Metanephros (tissue), 1 donor: ENCODE measurements around the gene ENC1. TPM values are rescaled to one million over a fixed set of nuclear protein-coding genes. Genes with fewer than 3 reads are reported as not detected.

Experiments
- total RNA-seq: library from RNA; depleted of rRNA; stranded (reverse); fragments of >200 nt; gene quantifications from one replicate; pipeline ENCODE4 v1.2.3, GENCODE V29; 2014

The ENC1 gene
- 180 TPM for total RNA-seq

DNA sequence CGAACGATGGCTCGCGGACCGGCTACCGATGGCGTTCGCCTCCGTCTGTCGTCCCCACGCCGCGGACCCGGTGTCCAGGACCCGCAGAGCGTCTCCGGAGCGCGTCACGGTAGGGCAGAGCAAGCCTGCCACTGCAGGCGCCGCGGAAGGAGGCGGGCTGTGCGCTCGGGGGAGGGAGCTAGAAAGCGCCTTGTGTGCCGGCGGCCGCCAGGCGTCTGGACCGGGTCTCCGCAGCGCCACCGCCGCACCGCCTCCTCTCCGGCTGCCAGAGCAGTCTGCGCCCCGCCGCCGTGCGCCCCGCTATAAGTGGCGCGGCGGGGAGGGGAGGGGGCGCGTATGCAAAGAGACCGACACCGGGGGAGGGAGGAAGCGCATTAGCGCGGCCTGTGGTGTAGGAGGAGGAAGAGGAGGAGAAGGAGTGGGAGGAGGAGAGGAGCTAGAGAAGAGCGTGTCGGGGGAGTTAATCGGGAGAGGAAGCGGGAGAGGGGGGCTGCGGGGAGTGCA lies at the start of gene ENC1:
Gene ENC1 (minus strand): TSS at position 279 of the 504 bp plus-strand sequence. CDS start 4,243 bp downstream, outside the sequence.

DNA sequence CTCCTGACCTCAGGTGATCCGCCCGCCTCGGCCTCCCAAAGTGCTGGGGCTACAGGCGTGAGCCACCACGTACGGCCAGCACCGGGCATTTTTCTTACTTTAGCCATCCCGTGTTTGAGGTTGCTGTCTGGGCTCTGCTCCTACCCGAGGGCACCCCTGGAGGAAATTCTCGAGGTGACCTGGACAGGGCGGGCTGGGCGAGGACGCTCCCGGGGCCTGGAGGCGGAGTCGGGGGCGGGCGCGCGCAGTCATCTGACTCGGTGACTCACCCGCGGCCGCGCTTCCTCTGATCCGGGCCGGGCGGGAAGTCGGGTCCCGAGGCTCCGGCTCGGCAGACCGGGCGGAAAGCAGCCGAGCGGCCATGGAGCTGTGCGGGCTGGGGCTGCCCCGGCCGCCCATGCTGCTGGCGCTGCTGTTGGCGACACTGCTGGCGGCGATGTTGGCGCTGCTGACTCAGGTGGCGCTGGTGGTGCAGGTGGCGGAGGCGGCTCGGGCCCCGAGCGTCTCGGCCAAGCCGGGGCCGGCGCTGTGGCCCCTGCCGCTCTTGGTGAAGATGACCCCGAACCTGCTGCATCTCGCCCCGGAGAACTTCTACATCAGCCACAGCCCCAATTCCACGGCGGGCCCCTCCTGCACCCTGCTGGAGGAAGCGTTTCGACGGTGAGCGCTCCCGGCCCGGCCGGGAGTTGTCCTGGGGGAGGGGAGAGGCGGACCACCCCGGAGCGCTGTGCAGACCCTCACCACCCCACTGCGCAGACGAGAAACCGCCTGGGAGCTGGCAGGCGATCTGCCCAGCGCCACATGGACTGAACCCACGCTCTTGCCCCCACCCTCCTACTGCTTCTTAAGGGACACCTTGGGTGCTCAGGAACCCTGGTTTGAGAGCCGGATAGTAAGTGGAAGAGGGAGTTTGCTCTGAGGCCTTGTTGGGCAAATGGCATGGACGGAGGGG lies 44.6 kb upstream of the ENC1 start, which contains the start of gene HEXB:
Gene HEXB (plus strand): TSS at position 334 of the 952 bp plus-strand sequence. CDS start 28 bp downstream, at position 362.

Other genes with a start within 250 kb of the ENC1 start
- gene HEXB, start 44.5 kb upstream of the ENC1 start, total RNA-seq, result 70.1 TPM
- gene GFM2, start 126.4 kb upstream of the ENC1 start, total RNA-seq, result 47.5 TPM
- gene NSA2, start 126.5 kb upstream of the ENC1 start, total RNA-seq, result 36.6 TPM
- gene FAM169A, start 225.7 kb upstream of the ENC1 start, total RNA-seq, result 24.1 TPM